Lower leg skin (tissue), 3 donors: ENCODE data around the gene ATP2B2.

Experiments used
- POLR2A ChIP-seq, 2 donors: fragments of 450-650 bp; IDR thresholded peaks; one replicate each; pipeline ENCODE4 v1.6.1; 2016 to 2017; ENCODE audit warnings: antibody characterized with exemption in 2 of 2, mild to moderate bottlenecking in 1 of 2, moderate library complexity in 1 of 2
- TF ChIP-seq, protein P1 (sequence below), 3 donors: fragments of 450-650 bp; IDR thresholded peaks; one replicate each; pipeline ENCODE4 v1.5.1; 2016; ENCODE audit warnings: antibody characterized with exemption in 3 of 3, mild to moderate bottlenecking in 3 of 3, moderate library complexity in 2 of 3

DNA sequence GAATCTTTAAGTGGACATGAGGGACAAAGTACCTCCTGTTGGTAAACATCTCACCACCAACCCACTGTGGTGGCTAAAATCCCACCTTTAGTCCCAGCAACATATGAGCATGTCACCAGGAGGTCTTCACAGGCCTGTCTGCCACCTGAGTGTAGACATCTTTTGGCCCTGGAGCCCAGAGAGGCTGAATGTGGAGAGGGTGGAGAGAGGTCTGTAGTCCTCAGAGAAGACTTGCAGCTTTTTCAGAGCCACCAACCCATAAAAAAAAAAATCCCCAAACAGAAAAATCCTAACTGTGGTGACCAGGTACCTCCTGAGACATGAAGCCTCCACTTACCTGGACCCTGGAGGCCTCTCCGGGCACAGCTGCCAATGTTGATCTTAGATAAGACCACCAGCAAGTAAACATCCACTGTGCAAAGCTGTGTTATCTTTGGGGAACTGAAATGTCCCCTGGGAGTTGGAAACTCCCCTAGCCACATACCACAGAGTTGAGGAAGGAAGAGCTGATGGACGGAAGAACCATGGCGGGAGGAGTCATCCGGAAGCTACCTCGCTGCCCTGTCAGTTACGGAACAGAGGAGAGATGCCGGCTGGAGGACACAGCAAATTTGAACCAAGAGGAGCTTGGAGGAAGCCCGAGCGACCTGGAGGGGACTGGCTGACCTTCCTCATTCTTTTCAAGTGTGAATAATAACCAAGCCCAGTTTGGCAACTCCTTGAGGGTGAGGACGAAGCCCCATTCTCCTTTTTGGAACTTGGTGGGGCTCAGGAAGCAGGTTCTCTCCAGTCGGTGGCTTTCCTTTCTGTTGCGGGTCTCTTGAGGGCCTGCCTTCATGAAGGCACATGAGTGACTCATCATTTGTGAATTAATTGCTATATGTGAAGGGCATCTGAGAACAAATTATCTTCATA is 212.6 kb downstream of the ATP2B2 start, which contains the start of gene GHRL:
- TF ChIP-seq POLR2A (IDR thresholded peaks at IDR 0.05) = no peak
- TF ChIP-seq, protein P1, sequence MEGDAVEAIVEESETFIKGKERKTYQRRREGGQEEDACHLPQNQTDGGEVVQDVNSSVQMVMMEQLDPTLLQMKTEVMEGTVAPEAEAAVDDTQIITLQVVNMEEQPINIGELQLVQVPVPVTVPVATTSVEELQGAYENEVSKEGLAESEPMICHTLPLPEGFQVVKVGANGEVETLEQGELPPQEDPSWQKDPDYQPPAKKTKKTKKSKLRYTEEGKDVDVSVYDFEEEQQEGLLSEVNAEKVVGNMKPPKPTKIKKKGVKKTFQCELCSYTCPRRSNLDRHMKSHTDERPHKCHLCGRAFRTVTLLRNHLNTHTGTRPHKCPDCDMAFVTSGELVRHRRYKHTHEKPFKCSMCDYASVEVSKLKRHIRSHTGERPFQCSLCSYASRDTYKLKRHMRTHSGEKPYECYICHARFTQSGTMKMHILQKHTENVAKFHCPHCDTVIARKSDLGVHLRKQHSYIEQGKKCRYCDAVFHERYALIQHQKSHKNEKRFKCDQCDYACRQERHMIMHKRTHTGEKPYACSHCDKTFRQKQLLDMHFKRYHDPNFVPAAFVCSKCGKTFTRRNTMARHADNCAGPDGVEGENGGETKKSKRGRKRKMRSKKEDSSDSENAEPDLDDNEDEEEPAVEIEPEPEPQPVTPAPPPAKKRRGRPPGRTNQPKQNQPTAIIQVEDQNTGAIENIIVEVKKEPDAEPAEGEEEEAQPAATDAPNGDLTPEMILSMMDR (IDR thresholded peaks at IDR 0.05) = no peak
